DMS53 treated with DMSO at 0.1 percent for 48 hours (cell line): ENCODE results near the gene SEC16B.

Source experiments
- DNase-seq: peaks from one replicate; lab custom pipeline; 2025; ENCODE audit not compliant: unreplicated experiment; lab: John Stamatoyannopoulos, UW

Gene SEC16B

GRCh38 chr1:177941976-177942375, 27.9 kb downstream of the SEC16B start:
- no peak for DNase-seq

- no peak for DNase-seq
Measured at GRCh38 chr1:177940682-177941081, 29.2 kb downstream of the SEC16B start.

DNA sequence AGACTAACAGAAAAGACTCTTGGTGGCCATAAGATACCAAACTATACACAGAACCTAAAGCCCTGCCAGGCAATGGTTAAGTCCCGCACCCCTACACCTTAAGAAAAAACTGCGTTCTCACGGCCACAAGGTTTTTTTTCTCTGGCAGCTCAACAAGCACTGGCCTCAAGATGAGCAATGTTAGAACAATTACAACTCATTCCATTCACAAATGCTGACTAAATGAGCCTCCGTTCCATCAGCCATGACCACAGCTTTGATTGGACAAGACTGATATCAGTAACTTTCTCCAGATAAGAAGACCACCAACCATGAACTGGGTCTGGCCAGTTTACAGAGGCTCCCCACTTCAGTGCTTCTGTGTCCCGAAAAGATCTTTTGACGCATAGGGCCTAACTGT, 31.9 kb downstream of the SEC16B start:
- DNase-seq: no peak

GRCh38 chr1:177937174-177937770, 32.6 kb downstream of the SEC16B start:
- no peak for DNase-seq

- no peak for DNase-seq
Measured at GRCh38 chr1:177935638-177936415, 34.0 kb downstream of the SEC16B start.

GRCh38 chr1:177934927-177935326, 34.9 kb downstream of the SEC16B start:
- no peak for DNase-seq

DNA sequence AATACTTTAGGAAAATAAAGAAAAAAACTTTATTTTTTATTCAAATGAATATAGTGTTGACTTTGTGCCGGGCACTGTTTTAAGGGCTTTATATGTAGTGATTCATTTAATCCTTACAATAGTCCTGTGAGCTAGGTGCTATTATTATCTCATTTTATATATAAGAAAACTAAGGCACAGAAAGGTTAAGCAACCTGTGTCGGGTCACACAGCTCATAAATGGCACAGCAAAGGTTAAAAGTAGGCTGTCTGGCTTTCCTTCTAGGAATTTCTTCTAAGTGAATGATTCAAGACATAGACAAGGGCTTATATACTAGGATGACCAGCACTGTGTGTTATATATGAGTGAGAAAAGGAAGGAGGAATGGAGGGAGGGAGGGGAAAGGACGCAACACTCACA, 35.4 kb downstream of the SEC16B start:
- no peak for DNase-seq

GRCh38 chr1:177933881-177934280, 36.0 kb downstream of the SEC16B start:
- DNase-seq: no peak

- DNase-seq: no peak
Measured at GRCh38 chr1:177932123-177932522, 37.7 kb downstream of the SEC16B start.

- DNase-seq: no peak
Measured at GRCh38 chr1:177928952-177929351, 40.9 kb downstream of the SEC16B start.

GRCh38 chr1:177928194-177928593, 41.7 kb downstream of the SEC16B start:
- no peak for DNase-seq

- no peak for DNase-seq
Measured at GRCh38 chr1:177927021-177927596, 42.7 kb downstream of the SEC16B start.

GRCh38 chr1:177926201-177926600, 43.7 kb downstream of the SEC16B start:
- DNase-seq: no peak

- no peak for DNase-seq
Measured at GRCh38 chr1:177925006-177925405, 44.9 kb downstream of the SEC16B start.

DNA sequence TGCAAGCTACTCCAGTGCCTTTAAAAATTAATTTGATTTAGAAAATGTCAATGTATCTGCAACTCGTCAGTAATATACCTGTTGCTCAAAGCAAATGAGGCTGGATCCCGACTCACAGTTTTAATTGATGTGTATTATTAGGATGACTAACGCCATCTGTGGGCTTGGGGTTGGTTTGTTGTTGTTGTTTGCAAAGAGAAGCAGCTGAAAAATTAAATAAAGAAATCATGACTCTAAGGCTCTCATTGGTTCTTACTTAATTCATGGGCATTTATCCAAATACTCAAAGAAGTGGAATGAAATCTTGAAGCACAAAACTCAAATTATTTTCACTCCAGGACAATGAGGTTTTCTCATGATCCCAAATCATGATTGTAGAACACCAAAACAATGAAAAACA, 46.4 kb downstream of the SEC16B start:
- no peak for DNase-seq

GRCh38 chr1:177922209-177922608, 47.6 kb downstream of the SEC16B start:
- DNase-seq: no peak

DNA sequence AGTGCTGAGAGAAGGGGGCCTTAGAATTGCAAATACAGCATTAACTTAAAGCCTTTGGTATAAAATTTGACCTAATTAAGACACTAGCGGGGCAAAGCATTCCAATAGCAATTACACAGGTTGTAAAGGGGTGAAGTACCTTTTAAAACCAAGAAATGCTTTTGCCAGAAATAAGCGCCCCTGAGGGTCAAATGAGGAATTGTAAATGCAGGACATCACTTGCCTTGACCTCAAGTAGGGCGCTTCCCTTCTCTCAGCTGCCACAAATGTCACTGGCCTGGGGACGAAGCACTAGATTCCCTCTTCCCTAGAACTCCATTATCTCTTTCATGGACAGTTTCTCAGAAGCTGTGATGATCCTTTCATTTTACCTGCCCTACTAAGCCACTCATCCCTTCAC, 48.3 kb downstream of the SEC16B start:
- DNase-seq: no peak

DNA sequence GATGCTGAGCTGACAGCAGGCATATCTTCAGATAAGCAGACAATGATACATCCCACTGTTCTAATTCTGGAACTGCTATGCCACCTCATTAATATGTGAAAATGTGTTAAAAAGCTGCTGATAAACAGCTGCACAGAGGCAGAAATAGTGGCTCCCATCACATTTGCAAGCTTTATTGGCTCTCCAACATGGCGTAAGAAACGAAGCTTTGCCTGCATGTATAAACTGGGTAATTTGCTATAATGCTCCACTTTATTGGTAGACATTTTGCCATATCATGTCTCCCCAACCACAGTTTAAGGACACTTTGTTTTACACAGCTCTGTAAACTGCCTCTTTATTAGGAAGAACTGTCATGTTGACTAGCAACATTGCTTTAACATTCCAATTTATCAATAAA, 49.8 kb downstream of the SEC16B start:
- no peak for DNase-seq

DNA sequence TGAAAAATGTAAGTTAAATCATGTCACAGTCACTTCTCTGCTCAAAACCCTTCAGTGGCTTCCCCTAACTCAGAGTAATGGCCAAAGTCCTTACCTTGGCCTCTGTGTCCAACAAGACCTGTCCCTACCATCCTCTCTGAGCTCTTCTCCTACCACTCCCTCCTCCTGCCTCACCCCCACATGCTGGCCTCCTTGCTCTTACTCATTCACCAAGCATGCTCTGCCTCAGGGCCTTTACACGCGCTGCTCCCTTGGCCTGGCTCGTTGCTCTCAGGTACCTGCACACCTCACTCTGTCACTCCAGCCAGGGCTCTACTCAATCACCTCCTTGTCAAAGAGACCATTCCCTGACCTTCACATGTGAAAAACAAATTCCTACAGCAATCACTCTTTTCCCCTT, 54.2 kb downstream of the SEC16B start:
- no peak for DNase-seq

DNA sequence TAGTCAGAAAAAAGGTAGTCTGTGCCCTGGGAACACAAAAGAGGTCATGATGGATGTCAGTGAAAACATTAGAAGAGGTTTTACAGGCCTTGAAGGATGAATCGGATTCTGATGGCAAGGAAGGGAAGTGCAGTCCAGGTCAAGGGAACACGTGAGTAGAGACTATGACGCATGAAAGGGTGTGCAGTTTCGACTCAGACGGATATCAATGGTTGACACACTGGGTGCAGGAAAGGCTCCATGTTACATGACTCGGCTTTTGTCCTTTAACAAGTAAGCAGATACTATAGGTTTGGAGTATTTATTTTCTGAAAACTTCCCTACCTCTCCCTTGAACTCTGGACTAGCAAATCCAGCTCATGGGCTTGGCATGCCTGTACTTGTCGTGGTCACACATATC, 55.3 kb downstream of the SEC16B start:
- DNase-seq: no peak

GRCh38 chr1:177913762-177914540, 55.9 kb downstream of the SEC16B start:
- peak; percentile 50 for DNase-seq

DNA sequence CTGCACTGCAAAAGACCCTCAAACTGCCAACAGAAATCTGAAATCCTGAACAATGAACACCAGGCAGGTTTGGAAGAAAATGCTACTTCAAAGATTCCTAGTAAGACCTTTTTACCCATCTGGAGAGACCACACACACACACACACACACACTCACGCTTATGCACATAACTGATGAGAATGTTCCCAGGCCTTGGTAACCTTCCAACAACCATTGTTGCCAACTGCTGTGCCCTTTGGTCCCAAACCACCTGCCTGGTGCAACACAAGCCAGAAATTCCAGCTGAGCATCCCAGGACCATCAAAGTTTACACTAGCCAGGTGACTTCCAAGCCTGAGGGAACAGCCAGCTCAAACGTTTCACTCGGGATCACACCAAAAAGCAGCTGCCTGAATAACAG, 56.9 kb downstream of the SEC16B start:
- DNase-seq: no peak
